CD4-positive, alpha-beta T cell (primary cell): ENCODE results near the gene ROR1. TPM values are rescaled to one million over a fixed set of nuclear protein-coding genes. Genes with fewer than 3 reads are reported as not detected.
A peak's percentile ranks its signal among the peaks of the same experiment; 100 is the strongest.

Experiments used
- ATAC-seq: fragments of 200-7000 bp; cut with Tn5 transposase; one replicate; pipeline ENCODE4 v1.10.0; 2022; ENCODE audit warnings: mild to moderate bottlenecking; ENCODE audit not compliant: poor library complexity
- CTCF ChIA-PET: fragments of 350-600 bp; sonication (Branson Sonifier 250); formaldehyde crosslinking; loops from one replicate; lab custom pipeline; 2021; ENCODE audit warnings: antibody characterized with exemption, inconsistent platforms; lab: Charles Lee
- POLR2A ChIA-PET: fragments of 350-600 bp; sonication (Branson Sonifier 250); formaldehyde crosslinking; loops from one replicate; lab custom pipeline; 2021; ENCODE audit warnings: antibody characterized with exemption, inconsistent platforms; lab: Charles Lee
- DNase-seq, 14 experiments: peaks; one replicate each; pipeline ENCODE4 v3.0.0-alpha.2; 2013 to 2020; ENCODE audit warnings: mixed read lengths in 2 of 14
- H3K27ac ChIP-seq, 2 donors: one replicate each; pipeline versions ENCODE4 v1.5.1 to v1.7.0; 2013; ENCODE audit warnings: low read length in 2 of 2, low read depth in 1 of 2, mild to moderate bottlenecking in 1 of 2
- H3K27me3 ChIP-seq, 2 experiments: 1 replicate in 1 of 2; 2 replicates in 1 of 2; pipeline versions ENCODE4 v1.6.1 to v1.7.0; 2013; ENCODE audit warnings: low read length in 2 of 2, control low read depth in 1 of 2, mild to moderate bottlenecking in 1 of 2, moderate library complexity in 1 of 2; ENCODE audit not compliant: insufficient read depth in 2 of 2, control insufficient read depth in 1 of 2
- H3K36me3 ChIP-seq: one replicate; pipeline ENCODE4 v1.6.1; 2013; ENCODE audit warnings: low read length, control low read depth; ENCODE audit not compliant: insufficient read depth
- H3K4me1 ChIP-seq: one replicate; pipeline ENCODE4 v1.6.1; 2013; ENCODE audit warnings: low read length, control low read depth; ENCODE audit not compliant: insufficient read depth
- H3K4me3 ChIP-seq: one replicate; pipeline ENCODE4 v1.5.1; 2013; ENCODE audit warnings: mild to moderate bottlenecking, low read length, moderate library complexity
- H3K9me3 ChIP-seq, 2 experiments: 1 replicate in 1 of 2; 2 replicates in 1 of 2; pipeline versions ENCODE4 v1.6.1 to v1.7.0; 2013; ENCODE audit warnings: low read length in 2 of 2, mild to moderate bottlenecking in 2 of 2, control low read depth in 1 of 2, moderate library complexity in 1 of 2; ENCODE audit not compliant: control insufficient read depth in 1 of 2, insufficient read depth in 1 of 2
- H3K27ac Mint-ChIP-seq: one replicate; pipeline ENCODE4 v1.8.0; 2020; ENCODE audit warnings: mixed read lengths
- H3K27me3 Mint-ChIP-seq: one replicate; pipeline ENCODE4 v1.8.0; 2021; ENCODE audit warnings: mixed read lengths
- H3K36me3 Mint-ChIP-seq: one replicate; pipeline ENCODE4 v1.8.0; 2021; ENCODE audit warnings: low read depth, mixed read lengths
- H3K4me1 Mint-ChIP-seq: one replicate; pipeline ENCODE4 v1.8.0; 2021; ENCODE audit warnings: low read depth, mixed read lengths
- H3K4me3 Mint-ChIP-seq: one replicate; pipeline ENCODE4 v1.8.0; 2020; ENCODE audit warnings: mild to moderate bottlenecking, mixed read lengths
- H3K9me3 Mint-ChIP-seq: one replicate; pipeline ENCODE4 v1.8.0; 2020; ENCODE audit warnings: mixed read lengths
- CTCF ChIP-seq: fragments of 200-600 bp; IDR thresholded peaks from one replicate; pipeline ENCODE4 v1.8.0; 2022; ENCODE audit warnings: antibody characterized with exemption, mild to moderate bottlenecking
- intact Hi-C, 2 experiments: fragments of 100-400 bp; cut with DNase I in 1 of 2; cut with micrococcal nuclease in 1 of 2; formaldehyde crosslinking; loops; one replicate each; pipeline versions ENCODE4 v1.15.1 to v1.9.0; 2023 to 2025; cut with DNase I, micrococcal nuclease
- total RNA-seq, 174 experiments: library from RNA in 2 of 174; stranded (reverse) in 2 of 174; gene quantifications; one replicate each; pipeline ENCODE4 v1.2.3 and lab custom pipeline; 2021 to 2026

The ROR1 gene
- total RNA-seq, 2 experiments from 2014 or later, result not detected

- ChIA-PET CTCF (no interaction called here), POLR2A (no interaction called here)
- TF ChIP-seq CTCF, result no peak
- no peak overlapping the region for H3K4me3 ChIP-seq
- peak in 1 of 14 experiments; percentile 16 for DNase-seq
- H3K4me3 Mint-ChIP-seq, result no peak overlapping the region
- H3K4me1 ChIP-seq, result no peaks in the 10 kb centered on the region
- intact Hi-C loops, result no loop called here
- no peaks in the 10 kb centered on the region for H3K36me3 Mint-ChIP-seq
- peaks cover 0 to 3% of the 10 kb centered on the region in 2 experiments for H3K27me3 ChIP-seq
- no peaks in the 10 kb centered on the region for H3K4me1 Mint-ChIP-seq
- H3K36me3 ChIP-seq, result no peaks in the 10 kb centered on the region
- no peak overlapping the region for H3K27ac ChIP-seq
- ATAC-seq, result no peak
- peaks cover 0 to 5% of the 10 kb centered on the region in 2 experiments for H3K9me3 ChIP-seq
- peaks cover 3% of the 10 kb centered on the region for H3K27me3 Mint-ChIP-seq
- no peak overlapping the region for H3K27ac Mint-ChIP-seq
- H3K9me3 Mint-ChIP-seq, result no peaks in the 10 kb centered on the region
These were observed 119.0 kb downstream of the ROR1 start for GRCh38 chr1:63892632-63893395.

GRCh38 chr1:63893976-63894375, 120.2 kb downstream of the ROR1 start:
- intact Hi-C loops, result no loop called here
- H3K36me3 Mint-ChIP-seq, result no peaks in the 10 kb centered on the region

GRCh38 chr1:63894627-63895265, 120.9 kb downstream of the ROR1 start:
- H3K4me3 Mint-ChIP-seq, result no peak overlapping the region
- no peak overlapping the region for H3K27ac ChIP-seq
- ChIA-PET POLR2A (no interaction called here), CTCF (no interaction called here)
- intact Hi-C loops, result no loop called here
- H3K9me3 Mint-ChIP-seq, result no peaks in the 10 kb centered on the region
- H3K27me3 Mint-ChIP-seq, result peaks cover 3% of the 10 kb centered on the region
- H3K36me3 ChIP-seq, result no peaks in the 10 kb centered on the region
- DNase-seq (no peak), ATAC-seq (no peak)
- TF ChIP-seq CTCF, result no peak
- H3K36me3 Mint-ChIP-seq, result no peaks in the 10 kb centered on the region
- no peaks in the 10 kb centered on the region for H3K27me3 ChIP-seq
- H3K9me3 ChIP-seq, result peaks cover 0 to 7% of the 10 kb centered on the region in 2 experiments
- no peak overlapping the region for H3K27ac Mint-ChIP-seq
- H3K4me1 ChIP-seq, result no peaks in the 10 kb centered on the region
- no peaks in the 10 kb centered on the region for H3K4me1 Mint-ChIP-seq
- H3K4me3 ChIP-seq, result no peak overlapping the region

More at GRCh38 chr1:63893976-63894375, 120.2 kb downstream of the ROR1 start:
- ChIA-PET POLR2A (no interaction called here), CTCF (no interaction called here)
- H3K4me3 ChIP-seq, result no peak overlapping the region
- no peak overlapping the region for H3K4me3 Mint-ChIP-seq
- TF ChIP-seq CTCF, result no peak
- no peak overlapping the region for H3K27ac Mint-ChIP-seq
- peaks cover 0 to 3% of the 10 kb centered on the region in 2 experiments for H3K27me3 ChIP-seq
- no peaks in the 10 kb centered on the region for H3K9me3 Mint-ChIP-seq
- H3K27me3 Mint-ChIP-seq, result peaks cover 3% of the 10 kb centered on the region
- no peaks in the 10 kb centered on the region for H3K4me1 ChIP-seq
- H3K36me3 ChIP-seq, result no peaks in the 10 kb centered on the region
- no peaks in the 10 kb centered on the region for H3K4me1 Mint-ChIP-seq
- no peak overlapping the region for H3K27ac ChIP-seq
- DNase-seq (no peak), ATAC-seq (no peak)
- H3K9me3 ChIP-seq, result peaks cover 0 to 7% of the 10 kb centered on the region in 2 experiments
